ENCODE measurements around the gene GSTP1. TPM values are rescaled to one million over a fixed set of nuclear protein-coding genes. Genes with fewer than 3 reads are reported as not detected.
A peak's percentile ranks its signal among the peaks of the same experiment; 100 is the strongest.

The GSTP1 gene
- total RNA-seq, 2 donors from 2014 or later: 540 to 577 TPM

- no peak for DNase-seq (ENCODE audit: low spot score)
- Histone ChIP-seq H3K27me3 (replicated peaks; ENCODE audit: insufficient read depth) (no peaks in the 10 kb centered on the region), H3K9me3 (no peaks in the 10 kb centered on the region), H3K36me3 (peaks cover 7 to 9% of the 10 kb centered on the region in 2 donors), H3K27ac (peak overlapping the region; percentile 47 to 76), H3K4me1 (replicated peaks) (peaks cover 8% of the 10 kb centered on the region), H3K4me3 (peak overlapping the region; percentile 54 to 94)
- intact Hi-C loops (cut with DNase I): loop anchor here (2.0 kb wide), 1 partner anchor 25 kb away; the partner anchor contains the start of gene GSTP1
- WGBS: 32% methylated on average over 9 of the region's 9 CpGs
- no peak for TF ChIP-seq CTCF (IDR thresholded peaks at IDR 0.05)
- TF ChIP-seq POLR2AphosphoS5 (IDR thresholded peaks at IDR 0.05): no peak
- no peak for TF ChIP-seq POLR2A (IDR thresholded peaks at IDR 0.05)
Observed at GRCh38 chr11:67607507-67607906, 23.9 kb downstream of the GSTP1 start.

GRCh38 chr11:67608486-67608885, 24.9 kb downstream of the GSTP1 start:
- TF ChIP-seq CTCF (IDR thresholded peaks at IDR 0.05): no peak
- TF ChIP-seq POLR2A (IDR thresholded peaks at IDR 0.05): no peak
- no peak for TF ChIP-seq POLR2AphosphoS5 (IDR thresholded peaks at IDR 0.05)
- no peak overlapping the region for H3K4me3 ChIP-seq
- H3K27ac ChIP-seq: no peak overlapping the region
- no peaks in the 10 kb centered on the region for H3K27me3 ChIP-seq (replicated peaks; ENCODE audit: insufficient read depth)
- H3K4me1 ChIP-seq (replicated peaks): peaks cover 8% of the 10 kb centered on the region
- DNase-seq (ENCODE audit: low spot score): no peak
- H3K36me3 ChIP-seq: peaks cover 7 to 9% of the 10 kb centered on the region in 2 donors
- 99% methylated on average over 8 of the region's 8 CpGs for WGBS
- no peaks in the 10 kb centered on the region for H3K9me3 ChIP-seq
- intact Hi-C loops (cut with DNase I): no loop called here

- Histone ChIP-seq H3K9me3 (no peaks in the 10 kb centered on the region), H3K36me3 (peaks cover 7 to 9% of the 10 kb centered on the region in 2 donors), H3K4me3 (no peak overlapping the region), H3K4me1 (replicated peaks) (peaks cover 8% of the 10 kb centered on the region), H3K27ac (no peak overlapping the region), H3K27me3 (replicated peaks; ENCODE audit: insufficient read depth) (no peaks in the 10 kb centered on the region)
- DNase-seq (ENCODE audit: low spot score): no peak
- TF ChIP-seq CTCF (IDR thresholded peaks at IDR 0.05) (no peak), POLR2A (IDR thresholded peaks at IDR 0.05) (no peak), POLR2AphosphoS5 (IDR thresholded peaks at IDR 0.05) (no peak)
- WGBS: 85% methylated on average over 10 of the region's 10 CpGs
- intact Hi-C loops (cut with DNase I): no loop called here
Observed at GRCh38 chr11:67609316-67609715, 25.7 kb downstream of the GSTP1 start.

GRCh38 chr11:67610302-67610868, 26.8 kb downstream of the GSTP1 start:
- Histone ChIP-seq H3K4me3 (no peak overlapping the region), H3K27ac (no peak overlapping the region), H3K36me3 (peaks cover 7 to 9% of the 10 kb centered on the region in 2 donors), H3K27me3 (replicated peaks; ENCODE audit: insufficient read depth) (no peaks in the 10 kb centered on the region), H3K9me3 (no peaks in the 10 kb centered on the region), H3K4me1 (replicated peaks) (peaks cover 8% of the 10 kb centered on the region)
- DNase-seq (ENCODE audit: low spot score): no peak
- WGBS: 91% methylated on average over 15 of the region's 15 CpGs
- TF ChIP-seq POLR2AphosphoS5 (IDR thresholded peaks at IDR 0.05) (no peak), CTCF (IDR thresholded peaks at IDR 0.05) (no peak)
- intact Hi-C loops (cut with DNase I): no loop called here

GRCh38 chr11:67611165-67611564, 27.6 kb downstream of the GSTP1 start:
- DNase-seq (ENCODE audit: low spot score): no peak
- Histone ChIP-seq H3K9me3 (no peaks in the 10 kb centered on the region), H3K4me1 (replicated peaks) (peaks cover 8% of the 10 kb centered on the region), H3K27me3 (replicated peaks; ENCODE audit: insufficient read depth) (no peaks in the 10 kb centered on the region), H3K27ac (no peak overlapping the region), H3K4me3 (no peak overlapping the region), H3K36me3 (peaks cover 7 to 9% of the 10 kb centered on the region in 2 donors)
- 93% methylated on average over 14 of the region's 14 CpGs for WGBS
- TF ChIP-seq CTCF (IDR thresholded peaks at IDR 0.05) (no peak), POLR2AphosphoS5 (IDR thresholded peaks at IDR 0.05) (no peak), POLR2A (IDR thresholded peaks at IDR 0.05) (no peak)
- intact Hi-C loops (cut with DNase I): no loop called here
